Brain microvascular endothelial cell (primary cell): ENCODE measurements around the gene PLCXD1.

Experiments
- DNase-seq: peaks from one replicate; pipeline ENCODE4 v3.0.0-alpha.2; 2020
- H3K27ac ChIP-seq: fragments of 250-450 bp; sonication (Bioruptor Pico); 2 replicates; pipeline ENCODE4 v1.5.1; 2020; ENCODE audit warnings: mild to moderate bottlenecking, moderate library complexity
- H3K27me3 ChIP-seq: fragments of 250-450 bp; sonication (Bioruptor Pico); replicated peaks from 2 replicates; pipeline ENCODE4 v1.5.1; 2020; ENCODE audit warnings: mild to moderate bottlenecking
- H3K36me3 ChIP-seq: fragments of 250-450 bp; sonication (Bioruptor Pico); replicated peaks from 2 replicates; pipeline ENCODE4 v1.5.1; 2020; ENCODE audit warnings: mild to moderate bottlenecking
- H3K4me3 ChIP-seq: 2 replicates; pipeline ENCODE4 v1.5.1; 2011; ENCODE audit warnings: low read depth, mild to moderate bottlenecking, control low read depth, low read length, moderate library complexity
- in situ Hi-C: cut with HindIII; loops from 2 replicates; pipeline ENCODE4 v1.10.0; 2017; ENCODE audit warnings: low sequenced_read_pairs, low pct_ligation_motif_present
- TF ChIP-seq, protein P1 (sequence below): IDR thresholded peaks from 2 replicates; pipeline ENCODE4 v1.5.1; 2011; ENCODE audit warnings: low read depth, mild to moderate bottlenecking, moderate library complexity, low read length, control low read depth, inconsistent platforms; ENCODE audit errors: missing control alignments

PLCXD1 gene

DNA sequence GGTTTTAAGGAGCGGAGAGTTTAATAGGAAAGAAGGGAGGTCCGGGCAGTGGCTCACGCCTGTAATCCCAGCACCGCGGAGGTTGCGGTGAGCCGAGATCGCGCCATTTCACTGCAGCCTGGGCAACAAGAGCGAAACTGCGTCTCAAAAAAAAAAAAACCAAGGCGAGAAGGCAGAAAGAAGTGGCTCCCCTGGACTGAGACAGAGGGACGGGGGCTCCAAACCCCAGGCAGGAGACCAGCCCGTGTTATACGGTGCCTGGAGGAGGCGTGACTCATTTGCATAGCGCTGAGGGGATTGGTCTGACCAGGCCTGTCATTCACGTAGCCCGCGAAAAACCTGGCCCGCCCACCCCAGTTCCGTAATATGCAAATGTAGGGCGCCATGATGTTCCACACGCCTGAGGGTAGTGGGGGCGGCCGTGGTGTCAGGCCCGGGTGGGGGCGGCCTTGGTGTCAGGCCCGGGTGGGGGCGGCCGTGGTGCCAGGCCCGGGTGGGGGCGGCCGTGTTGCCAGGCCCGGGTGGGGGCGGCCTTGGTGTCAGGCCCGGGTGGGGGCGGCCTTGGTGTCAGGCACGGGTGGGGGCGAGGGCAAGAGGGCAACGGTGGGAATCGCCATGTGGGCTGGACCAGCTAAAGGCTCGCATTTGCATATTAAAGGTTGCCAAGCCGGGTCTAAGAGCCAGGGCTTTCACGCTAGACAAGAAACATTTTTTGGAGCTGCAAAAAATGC is 2.1 kb downstream of the PLCXD1 start:
- Histone ChIP-seq H3K27me3 (no peaks in the 10 kb centered on the region), H3K4me3 (peak overlapping the region; percentile 74), H3K36me3 (peaks cover 5% of the 10 kb centered on the region), H3K27ac (no peak overlapping the region)
- peak; percentile 89 for DNase-seq
- in situ Hi-C loops, result no loop called here
- TF ChIP-seq, protein P1, sequence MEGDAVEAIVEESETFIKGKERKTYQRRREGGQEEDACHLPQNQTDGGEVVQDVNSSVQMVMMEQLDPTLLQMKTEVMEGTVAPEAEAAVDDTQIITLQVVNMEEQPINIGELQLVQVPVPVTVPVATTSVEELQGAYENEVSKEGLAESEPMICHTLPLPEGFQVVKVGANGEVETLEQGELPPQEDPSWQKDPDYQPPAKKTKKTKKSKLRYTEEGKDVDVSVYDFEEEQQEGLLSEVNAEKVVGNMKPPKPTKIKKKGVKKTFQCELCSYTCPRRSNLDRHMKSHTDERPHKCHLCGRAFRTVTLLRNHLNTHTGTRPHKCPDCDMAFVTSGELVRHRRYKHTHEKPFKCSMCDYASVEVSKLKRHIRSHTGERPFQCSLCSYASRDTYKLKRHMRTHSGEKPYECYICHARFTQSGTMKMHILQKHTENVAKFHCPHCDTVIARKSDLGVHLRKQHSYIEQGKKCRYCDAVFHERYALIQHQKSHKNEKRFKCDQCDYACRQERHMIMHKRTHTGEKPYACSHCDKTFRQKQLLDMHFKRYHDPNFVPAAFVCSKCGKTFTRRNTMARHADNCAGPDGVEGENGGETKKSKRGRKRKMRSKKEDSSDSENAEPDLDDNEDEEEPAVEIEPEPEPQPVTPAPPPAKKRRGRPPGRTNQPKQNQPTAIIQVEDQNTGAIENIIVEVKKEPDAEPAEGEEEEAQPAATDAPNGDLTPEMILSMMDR, result no peak

DNA sequence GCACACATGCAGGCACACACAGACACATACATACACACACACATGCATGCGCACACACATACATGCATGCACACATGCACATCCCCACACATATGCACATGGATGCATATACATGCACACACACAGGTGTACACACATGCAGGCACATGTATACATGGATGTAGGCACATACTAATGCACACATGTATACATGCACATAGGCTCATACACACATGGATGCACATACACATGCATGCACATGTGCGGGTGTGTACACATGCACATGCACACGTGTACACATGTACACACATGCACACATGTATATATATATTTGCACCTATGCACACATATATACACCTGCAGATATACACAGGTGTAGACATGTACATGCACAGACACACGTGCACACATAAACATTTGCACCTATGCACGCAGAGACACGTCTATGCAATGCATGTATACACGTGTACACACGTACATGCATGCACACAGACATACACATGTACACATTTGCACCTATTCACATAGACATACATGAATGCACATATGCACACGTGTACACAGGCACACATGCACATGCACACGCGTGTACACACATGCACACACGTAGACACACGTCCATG is 4.0 kb downstream of the PLCXD1 start:
- H3K36me3 ChIP-seq, result peaks cover 9% of the 10 kb centered on the region
- H3K27ac ChIP-seq, result no peak overlapping the region
- no peaks in the 10 kb centered on the region for H3K27me3 ChIP-seq
- DNase-seq, result no peak
- no peak overlapping the region for H3K4me3 ChIP-seq
- TF ChIP-seq, protein P1, result no peak
- in situ Hi-C loops, result no loop called here

DNA sequence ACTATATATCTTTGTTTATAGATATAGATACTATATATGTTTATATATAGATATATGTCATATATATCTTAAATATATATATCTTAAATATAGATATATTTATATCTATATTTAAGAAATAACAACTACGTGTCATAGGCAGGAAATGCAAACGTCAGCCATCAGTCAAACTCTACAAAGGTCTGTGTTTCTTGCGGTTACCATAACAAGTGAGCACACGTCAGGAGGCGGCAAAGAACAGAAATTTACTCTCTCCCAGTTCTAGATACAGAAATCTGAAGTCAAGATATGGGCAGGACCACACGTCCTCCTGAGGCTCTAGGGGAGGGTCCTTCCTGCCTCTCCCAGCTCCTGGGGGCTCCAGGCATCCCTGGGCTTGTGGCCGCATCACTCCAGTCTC is 6.5 kb downstream of the PLCXD1 start:
- DNase-seq, result no peak
- in situ Hi-C loops, result no loop called here
- Histone ChIP-seq H3K27ac (no peak overlapping the region), H3K4me3 (no peak overlapping the region), H3K36me3 (peaks cover 10% of the 10 kb centered on the region), H3K27me3 (no peaks in the 10 kb centered on the region)
- TF ChIP-seq, protein P1, result no peak

DNA sequence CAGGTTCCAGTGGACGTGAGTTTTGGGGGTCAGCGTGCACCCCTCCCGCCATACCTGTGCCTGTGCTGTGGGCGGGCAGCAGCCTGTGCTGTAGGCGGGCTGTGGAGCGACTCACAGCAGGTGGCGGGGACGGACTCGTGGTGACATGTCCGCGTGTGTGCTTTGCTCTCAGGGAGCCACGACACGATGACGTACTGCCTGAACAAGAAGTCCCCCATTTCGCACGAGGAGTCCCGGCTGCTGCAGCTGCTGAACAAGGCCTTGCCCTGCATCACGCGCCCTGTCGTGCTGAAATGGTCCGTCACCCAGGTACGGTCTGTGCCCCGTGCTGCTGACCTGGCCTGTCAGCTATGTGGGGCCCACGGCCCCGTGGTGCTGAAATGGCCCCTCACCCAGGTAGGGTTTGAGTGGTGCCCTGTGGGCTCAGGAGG is 7.4 kb downstream of the PLCXD1 start:
- H3K36me3 ChIP-seq, result peaks cover 19% of the 10 kb centered on the region
- TF ChIP-seq, protein P1, result no peak
- in situ Hi-C loops, result no loop called here

DNA sequence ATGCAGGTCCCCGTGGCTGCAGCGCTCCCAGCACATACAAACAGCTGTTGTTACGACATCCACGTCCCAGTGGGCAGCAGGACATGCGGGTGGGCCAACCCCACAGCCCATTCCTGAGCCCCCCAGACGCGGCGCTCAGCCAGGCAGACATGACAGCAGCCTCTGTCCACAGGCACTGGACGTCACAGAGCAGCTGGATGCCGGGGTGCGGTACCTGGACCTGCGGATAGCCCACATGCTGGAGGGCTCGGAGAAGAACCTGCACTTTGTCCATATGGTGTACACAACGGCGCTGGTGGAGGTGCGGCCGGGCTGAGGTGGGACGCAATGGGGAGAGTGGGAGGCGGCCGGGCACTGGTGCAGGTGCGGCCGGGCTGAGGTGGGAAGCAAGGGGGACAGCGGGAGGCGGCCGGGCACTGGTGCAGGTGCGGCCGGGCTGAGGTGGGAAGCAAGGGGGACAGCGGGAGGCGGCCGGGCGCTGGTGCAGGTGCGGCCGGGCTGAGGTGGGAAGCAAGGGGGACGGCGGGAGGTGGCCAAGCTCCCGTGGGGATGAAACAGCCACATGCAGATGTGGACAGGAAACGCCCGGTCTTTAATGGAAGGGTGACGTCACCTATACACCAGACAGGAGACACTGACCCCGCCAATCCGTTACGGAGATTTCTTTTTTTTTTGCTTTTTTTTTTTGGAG is 9.4 kb downstream of the PLCXD1 start:
- DNase-seq, result no peak
- TF ChIP-seq, protein P1, result no peak
- no peaks in the 10 kb centered on the region for H3K27me3 ChIP-seq
- H3K36me3 ChIP-seq, result peaks cover 15% of the 10 kb centered on the region
- H3K4me3 ChIP-seq, result no peak overlapping the region
- no peak overlapping the region for H3K27ac ChIP-seq
- in situ Hi-C loops, result no loop called here

More for the DNA sequence above, 7.4 kb downstream of the PLCXD1 start:
- no peak for DNase-seq
- Histone ChIP-seq H3K4me3 (no peak overlapping the region), H3K27me3 (no peaks in the 10 kb centered on the region), H3K27ac (no peak overlapping the region)
